Measurements from ENCODE around the gene ANXA10.

DNA sequence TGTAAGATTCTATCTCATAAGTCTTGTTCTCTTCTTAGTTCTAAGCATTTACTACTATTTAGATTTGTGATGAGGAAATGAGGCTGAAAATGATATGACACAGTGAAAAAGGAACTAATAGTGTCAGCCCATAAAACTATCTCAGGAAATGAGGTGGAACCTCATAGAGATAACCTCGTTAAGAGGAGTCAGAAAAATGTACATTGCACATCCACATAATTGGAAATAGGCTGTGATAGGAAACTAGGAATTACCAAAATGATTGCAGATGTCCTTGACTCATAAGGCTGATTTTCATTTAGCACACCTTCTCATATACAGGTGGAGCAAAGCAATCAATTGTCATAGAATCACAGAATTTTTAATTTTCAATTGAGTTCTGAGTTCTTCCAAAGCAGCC lies 26.8 kb downstream of the ANXA10 start:
- TF ChIP-seq POLR2A (IDR thresholded peaks at IDR 0.05; ENCODE audit: low read length) (no peak), GATA1 (IDR thresholded peaks at IDR 0.05; ENCODE audit: low read depth, low read length) (no peak)
